ENCODE results near the gene MICOS13. TPM values are rescaled to one million over a fixed set of nuclear protein-coding genes. Genes with fewer than 3 reads are reported as not detected.

The MICOS13 gene
- total RNA-seq, 4 donors from 2014 or later: 30.3 to 73.5 (median 52.6) TPM

- 79% methylated on average over 37 of the region's 39 CpGs; no CpG with 5 or more reads in 1 of the 2 donors for WGBS, 2 donors (ENCODE audit: low coverage in 1 of 2)
- Histone ChIP-seq H3K4me1 (peaks cover 0 to 28% (median 16%) of the 10 kb centered on the region in 4 donors), H3K27ac (no peak overlapping the region), H3K4me3 (no peak overlapping the region), H3K27me3 (no peaks in the 10 kb centered on the region), H3K9me3 (no peaks in the 10 kb centered on the region), H3K36me3 (peaks cover 0 to 31% (median 6%) of the 10 kb centered on the region in 4 donors)
- no peak for DNase-seq
- TF ChIP-seq POLR2A (IDR thresholded peaks at IDR 0.05) (no peak), POLR2AphosphoS5 (IDR thresholded peaks at IDR 0.05) (no peak), EP300 (IDR thresholded peaks at IDR 0.05; ENCODE audit: low read depth) (no peak)
- intact Hi-C loops (cut with DNase I; ENCODE audit: low total_unique reads) (no loop called here), in situ Hi-C loops (cut with MboI; ENCODE audit: low pct_ligation_motif_present in 1 of 4, low pct_unique_long_range_greater_than_20kb in 1 of 4, low sequenced_read_pairs in 3 of 4) (no loop called here)
Measured at GRCh38 chr19:5693195-5694166, 13.2 kb upstream of the MICOS13 start.

GRCh38 chr19:5692723-5693194, 12.4 kb upstream of the MICOS13 start:
- peaks cover 0 to 28% (median 16%) of the 10 kb centered on the region in 4 donors for H3K4me1 ChIP-seq
- no peak overlapping the region for H3K27ac ChIP-seq
- H3K4me3 ChIP-seq: no peak overlapping the region
- in situ Hi-C loops (cut with MboI; ENCODE audit: low pct_ligation_motif_present in 1 of 4, low pct_unique_long_range_greater_than_20kb in 1 of 4, low sequenced_read_pairs in 3 of 4): no loop called here
- intact Hi-C loops (cut with DNase I; ENCODE audit: low total_unique reads): no loop called here
- TF ChIP-seq CTCF (IDR thresholded peaks at IDR 0.05): no peak
- no peak for TF ChIP-seq POLR2AphosphoS5 (IDR thresholded peaks at IDR 0.05)
- TF ChIP-seq POLR2A (IDR thresholded peaks at IDR 0.05): no peak
- TF ChIP-seq EP300 (IDR thresholded peaks at IDR 0.05; ENCODE audit: low read depth): no peak
- no peaks in the 10 kb centered on the region for H3K9me3 ChIP-seq
- DNase-seq: no peak
- peaks cover 0 to 27% (median 5%) of the 10 kb centered on the region in 4 donors for H3K36me3 ChIP-seq
- no peaks in the 10 kb centered on the region for H3K27me3 ChIP-seq
- 71% methylated on average over 7 of the region's 7 CpGs; no CpG with 5 or more reads in 1 of the 2 donors for WGBS, 2 donors (ENCODE audit: low coverage in 1 of 2)

- H3K27ac ChIP-seq: peak overlapping the region; percentile 91 to 93 (median 92)
- intact Hi-C loops (cut with DNase I; ENCODE audit: low total_unique reads) (no loop called here), in situ Hi-C loops (cut with MboI; ENCODE audit: low pct_ligation_motif_present in 1 of 4, low pct_unique_long_range_greater_than_20kb in 1 of 4, low sequenced_read_pairs in 3 of 4) (no loop called here)
- DNase-seq: no peak
- H3K27me3 ChIP-seq: no peaks in the 10 kb centered on the region
- TF ChIP-seq EP300 (IDR thresholded peaks at IDR 0.05; ENCODE audit: low read depth): no peak
- no peak for TF ChIP-seq POLR2AphosphoS5 (IDR thresholded peaks at IDR 0.05)
- no peak for TF ChIP-seq POLR2A (IDR thresholded peaks at IDR 0.05)
- no peak for TF ChIP-seq CTCF (IDR thresholded peaks at IDR 0.05)
- peak overlapping the region in 3 of 4 donors; percentile 62 to 80 (median 68) for H3K4me3 ChIP-seq
- no peaks in the 10 kb centered on the region for H3K9me3 ChIP-seq
- H3K4me1 ChIP-seq: peaks cover 0 to 34% (median 21%) of the 10 kb centered on the region in 4 donors
- 43% methylated on average over 28 of the region's 42 CpGs; no CpG with 5 or more reads in 1 of the 2 donors for WGBS, 2 donors (ENCODE audit: low coverage in 1 of 2)
- H3K36me3 ChIP-seq: peaks cover 0 to 27% (median 5%) of the 10 kb centered on the region in 4 donors
Measured at GRCh38 chr19:5691822-5692722, 11.8 kb upstream of the MICOS13 start.

- Histone ChIP-seq H3K27ac (peak overlapping the region; percentile 91 to 93 (median 92)), H3K27me3 (no peaks in the 10 kb centered on the region), H3K4me1 (peaks cover 0 to 37% (median 25%) of the 10 kb centered on the region in 4 donors), H3K4me3 (peak overlapping the region; percentile 58 to 80 (median 65)), H3K36me3 (peaks cover 0 to 24% (median 5%) of the 10 kb centered on the region in 4 donors), H3K9me3 (no peaks in the 10 kb centered on the region)
- TF ChIP-seq POLR2A (IDR thresholded peaks at IDR 0.05) (no peak), POLR2AphosphoS5 (IDR thresholded peaks at IDR 0.05) (peak in 2 of 3 donors; percentile 32 to 54)
- DNase-seq: peak; percentile 78
- 2% methylated on average over 49 of the region's 54 CpGs; no CpG with 5 or more reads in 1 of the 2 donors for WGBS, 2 donors (ENCODE audit: low coverage in 1 of 2)
- in situ Hi-C loops (cut with MboI; ENCODE audit: low pct_ligation_motif_present in 1 of 4, low pct_unique_long_range_greater_than_20kb in 1 of 4, low sequenced_read_pairs in 3 of 4): no loop called here
- intact Hi-C loops (cut with DNase I; ENCODE audit: low total_unique reads): no loop called here
Measured at GRCh38 chr19:5690955-5691821, 10.9 kb upstream of the MICOS13 start.
